ENCODE data around the gene DNAJC6. TPM values are rescaled to one million over a fixed set of nuclear protein-coding genes. Genes with fewer than 3 reads are reported as not detected.
A peak's percentile ranks its signal among the peaks of the same experiment; 100 is the strongest.
"Not testable (repeated sequence)": the region's sequence is repeated elsewhere in the genome, so short reads cannot be mapped to it uniquely, and the experiment has no call there.

The DNAJC6 gene
- total RNA-seq, 1 experiment from 2014 or later: 3.1 TPM

DNA sequence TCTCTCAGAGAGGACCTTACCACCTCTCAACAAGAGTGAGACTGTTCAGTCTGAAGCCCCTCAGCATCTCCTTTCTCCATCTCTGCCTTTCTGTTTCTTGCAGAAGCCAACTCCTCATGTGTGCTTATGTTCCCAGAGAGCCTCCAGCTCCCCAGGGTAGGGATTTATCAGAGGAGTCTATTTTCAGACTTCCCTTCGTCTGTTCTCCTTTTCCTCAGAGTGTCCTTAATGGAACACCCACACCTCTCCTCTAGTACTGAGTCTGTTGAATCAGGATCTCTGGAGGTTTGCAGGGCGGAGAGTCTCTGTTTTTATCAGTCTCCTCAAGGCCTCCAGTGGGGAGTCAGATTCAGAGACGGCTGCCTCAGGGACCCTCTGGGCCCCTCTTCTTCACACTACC is 25.1 kb upstream of the DNAJC6 start:
- Mint-ChIP-seq H3K27ac (ENCODE audit: unreplicated experiment) (no peak overlapping the region), H3K9me3 (ENCODE audit: low read depth, unreplicated experiment) (no peaks in the 10 kb centered on the region), H3K36me3 (ENCODE audit: insufficient read depth, unreplicated experiment) (no peaks in the 10 kb centered on the region), H3K4me1 (ENCODE audit: low read depth, unreplicated experiment) (no peaks in the 10 kb centered on the region), H3K4me3 (ENCODE audit: low read depth, unreplicated experiment) (no peak overlapping the region), H3K27me3 (ENCODE audit: unreplicated experiment) (no peaks in the 10 kb centered on the region)
- intact Hi-C loops (cut with micrococcal nuclease; ENCODE audit: unreplicated experiment): no loop called here
- BruUV-seq (replicated peaks): no TSS peak
- DNase-seq: no peak
- TF ChIP-seq, protein P1, sequence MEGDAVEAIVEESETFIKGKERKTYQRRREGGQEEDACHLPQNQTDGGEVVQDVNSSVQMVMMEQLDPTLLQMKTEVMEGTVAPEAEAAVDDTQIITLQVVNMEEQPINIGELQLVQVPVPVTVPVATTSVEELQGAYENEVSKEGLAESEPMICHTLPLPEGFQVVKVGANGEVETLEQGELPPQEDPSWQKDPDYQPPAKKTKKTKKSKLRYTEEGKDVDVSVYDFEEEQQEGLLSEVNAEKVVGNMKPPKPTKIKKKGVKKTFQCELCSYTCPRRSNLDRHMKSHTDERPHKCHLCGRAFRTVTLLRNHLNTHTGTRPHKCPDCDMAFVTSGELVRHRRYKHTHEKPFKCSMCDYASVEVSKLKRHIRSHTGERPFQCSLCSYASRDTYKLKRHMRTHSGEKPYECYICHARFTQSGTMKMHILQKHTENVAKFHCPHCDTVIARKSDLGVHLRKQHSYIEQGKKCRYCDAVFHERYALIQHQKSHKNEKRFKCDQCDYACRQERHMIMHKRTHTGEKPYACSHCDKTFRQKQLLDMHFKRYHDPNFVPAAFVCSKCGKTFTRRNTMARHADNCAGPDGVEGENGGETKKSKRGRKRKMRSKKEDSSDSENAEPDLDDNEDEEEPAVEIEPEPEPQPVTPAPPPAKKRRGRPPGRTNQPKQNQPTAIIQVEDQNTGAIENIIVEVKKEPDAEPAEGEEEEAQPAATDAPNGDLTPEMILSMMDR (IDR thresholded peaks at IDR 0.05; ENCODE audit: unreplicated experiment): no peak
- CTCF ChIA-PET: no interaction called here

DNA sequence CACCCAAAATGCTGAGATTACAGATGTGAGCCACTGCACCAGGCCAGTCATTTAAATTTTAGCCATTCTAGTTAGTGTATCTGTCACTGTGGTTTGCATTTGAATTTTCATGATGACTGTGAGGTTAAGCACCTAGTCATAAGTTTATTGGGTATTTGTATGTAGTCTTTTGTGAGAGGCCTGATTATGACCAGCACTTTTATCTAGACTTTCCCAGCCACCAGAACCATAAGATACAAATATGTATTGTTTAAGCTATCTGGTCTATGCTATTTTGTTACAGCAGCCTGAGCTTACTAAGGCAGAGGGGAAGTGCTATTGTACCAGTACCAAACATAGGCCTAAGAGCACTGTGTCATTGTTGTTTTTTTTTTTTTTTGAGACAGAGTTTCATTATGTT is 19.9 kb upstream of the DNAJC6 start:
- H3K4me3 Mint-ChIP-seq (ENCODE audit: low read depth, unreplicated experiment): no peak overlapping the region
- DNase-seq: no peak
- no peaks in the 10 kb centered on the region for H3K36me3 Mint-ChIP-seq (ENCODE audit: insufficient read depth, unreplicated experiment)
- BruUV-seq (replicated peaks): no TSS peak
- H3K27me3 Mint-ChIP-seq (ENCODE audit: unreplicated experiment): no peaks in the 10 kb centered on the region
- CTCF ChIA-PET: interaction anchor here (0.7 kb wide), 1 partner anchor 1825 kb away, joined by 4 read pairs; no protein-coding TSS in a partner anchor
- no peak overlapping the region for H3K27ac Mint-ChIP-seq (ENCODE audit: unreplicated experiment)
- intact Hi-C loops (cut with micrococcal nuclease; ENCODE audit: unreplicated experiment): no loop called here
- H3K9me3 Mint-ChIP-seq (ENCODE audit: low read depth, unreplicated experiment): no peaks in the 10 kb centered on the region
- H3K4me1 Mint-ChIP-seq (ENCODE audit: low read depth, unreplicated experiment): no peaks in the 10 kb centered on the region
- TF ChIP-seq, protein P1 (IDR thresholded peaks at IDR 0.05; ENCODE audit: unreplicated experiment): no peak

DNA sequence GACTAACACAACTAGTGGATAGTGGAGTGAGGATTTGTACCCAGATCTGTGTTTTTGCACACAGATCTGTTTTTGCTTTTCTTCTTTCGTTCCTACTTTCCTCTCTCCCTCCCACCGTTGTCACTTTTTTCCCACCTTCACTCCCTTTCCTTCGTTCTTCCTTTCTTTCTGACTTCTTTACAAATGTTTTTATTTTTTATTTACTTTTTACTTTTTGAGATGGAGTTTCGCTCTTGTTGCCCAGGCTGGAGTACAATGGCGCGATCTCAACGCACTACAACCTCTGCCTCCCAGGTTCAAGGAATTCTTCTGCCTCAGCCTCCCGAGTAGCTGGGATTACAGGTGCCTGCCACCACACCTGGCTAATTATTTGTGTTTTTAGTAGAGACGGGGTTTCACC is 17.5 kb upstream of the DNAJC6 start:
- H3K36me3 Mint-ChIP-seq (ENCODE audit: insufficient read depth, unreplicated experiment); BruUV-seq (replicated peaks); H3K27me3 Mint-ChIP-seq (ENCODE audit: unreplicated experiment); CTCF ChIA-PET; H3K9me3 Mint-ChIP-seq (ENCODE audit: low read depth, unreplicated experiment); DNase-seq; H3K4me3 Mint-ChIP-seq (ENCODE audit: low read depth, unreplicated experiment); H3K4me1 Mint-ChIP-seq (ENCODE audit: low read depth, unreplicated experiment); intact Hi-C loops (cut with micrococcal nuclease; ENCODE audit: unreplicated experiment); H3K27ac Mint-ChIP-seq (ENCODE audit: unreplicated experiment): not testable (repeated sequence)

DNA sequence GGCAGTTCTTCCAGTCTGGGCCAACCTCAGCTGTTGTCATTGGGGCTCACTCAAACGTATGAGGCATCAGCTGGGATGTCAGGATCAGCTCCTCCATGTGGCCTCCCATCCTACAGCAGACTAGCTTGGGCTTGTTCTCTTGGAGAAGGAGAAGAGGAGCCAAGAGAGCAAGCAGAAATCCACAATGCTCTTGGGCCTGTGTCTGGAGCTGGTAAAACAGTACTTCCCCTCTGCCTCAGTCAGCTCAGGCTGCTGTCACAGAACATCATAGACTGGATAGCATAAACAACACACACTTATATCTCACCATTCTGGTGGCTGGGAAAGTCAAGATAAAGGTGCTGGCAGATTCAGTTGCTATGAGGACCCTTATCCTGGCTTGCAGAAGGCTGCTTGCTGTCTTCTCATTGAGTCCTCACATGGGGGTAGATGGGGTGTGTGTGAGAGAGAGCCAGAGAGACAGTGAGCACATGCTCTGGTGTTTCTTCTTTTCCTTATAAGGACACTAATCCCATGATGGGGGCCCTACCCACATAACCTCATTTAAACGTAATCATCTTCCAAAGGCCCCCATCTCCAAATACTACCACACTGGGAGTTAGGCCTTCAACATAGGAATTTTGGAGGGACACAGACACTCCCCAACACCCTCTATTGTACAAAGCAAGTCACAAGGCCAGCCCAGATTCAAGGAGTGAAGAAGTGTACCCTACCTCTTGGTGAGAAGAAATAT is 16.3 kb upstream of the DNAJC6 start:
- no peaks in the 10 kb centered on the region for H3K36me3 Mint-ChIP-seq (ENCODE audit: insufficient read depth, unreplicated experiment)
- BruUV-seq (replicated peaks): no TSS peak
- no peaks in the 10 kb centered on the region for H3K9me3 Mint-ChIP-seq (ENCODE audit: low read depth, unreplicated experiment)
- intact Hi-C loops (cut with micrococcal nuclease; ENCODE audit: unreplicated experiment): no loop called here
- no peak overlapping the region for H3K4me3 Mint-ChIP-seq (ENCODE audit: low read depth, unreplicated experiment)
- peaks cover 6% of the 10 kb centered on the region for H3K4me1 Mint-ChIP-seq (ENCODE audit: low read depth, unreplicated experiment)
- no peaks in the 10 kb centered on the region for H3K27me3 Mint-ChIP-seq (ENCODE audit: unreplicated experiment)
- TF ChIP-seq, protein P1 (IDR thresholded peaks at IDR 0.05; ENCODE audit: unreplicated experiment): no peak
- no peak for DNase-seq
- CTCF ChIA-PET: no interaction called here
- no peak overlapping the region for H3K27ac Mint-ChIP-seq (ENCODE audit: unreplicated experiment)

DNA sequence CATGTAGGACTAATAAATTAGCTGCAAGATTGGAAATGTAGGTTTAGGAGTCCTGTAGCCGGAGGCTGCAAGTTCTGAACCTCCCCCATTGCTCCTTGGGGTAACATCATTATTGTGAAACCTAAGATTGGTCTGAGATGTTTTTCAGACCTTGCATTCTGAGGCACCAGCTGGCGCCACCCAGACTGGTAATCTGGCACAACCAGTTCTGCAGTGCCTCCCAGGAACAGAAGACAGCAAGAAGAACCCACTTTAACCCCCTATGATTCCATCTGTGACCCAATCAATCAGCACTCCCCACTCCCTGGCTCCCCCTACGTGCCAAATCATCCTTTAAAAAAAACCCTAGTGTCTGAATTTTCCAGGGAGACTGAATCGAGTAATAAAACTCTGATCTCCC is 11.6 kb upstream of the DNAJC6 start:
- H3K9me3 Mint-ChIP-seq (ENCODE audit: low read depth, unreplicated experiment): no peaks in the 10 kb centered on the region
- TF ChIP-seq, protein P1 (IDR thresholded peaks at IDR 0.05; ENCODE audit: unreplicated experiment): no peak
- no TSS peak for BruUV-seq (replicated peaks)
- no peak overlapping the region for H3K4me3 Mint-ChIP-seq (ENCODE audit: low read depth, unreplicated experiment)
- no peaks in the 10 kb centered on the region for H3K27me3 Mint-ChIP-seq (ENCODE audit: unreplicated experiment)
- intact Hi-C loops (cut with micrococcal nuclease; ENCODE audit: unreplicated experiment): no loop called here
- no peaks in the 10 kb centered on the region for H3K36me3 Mint-ChIP-seq (ENCODE audit: insufficient read depth, unreplicated experiment)
- CTCF ChIA-PET: no interaction called here
- peak; percentile 16 for DNase-seq
- no peak overlapping the region for H3K27ac Mint-ChIP-seq (ENCODE audit: unreplicated experiment)
- peaks cover 8% of the 10 kb centered on the region for H3K4me1 Mint-ChIP-seq (ENCODE audit: low read depth, unreplicated experiment)

Measured in Calu3 (cell line).